Neural crest cell (in vitro differentiated cells): ENCODE results near the gene KYAT1. TPM values are rescaled to one million over a fixed set of nuclear protein-coding genes. Genes with fewer than 3 reads are reported as not detected.

Experiments
- DNase-seq: peaks from one replicate; pipeline ENCODE4 v3.0.0; 2021; ENCODE audit warnings: low read depth, mixed read lengths, low spot score
- H3K27ac Mint-ChIP-seq: one replicate; pipeline ENCODE4 v1.8.0; 2021; ENCODE audit warnings: mild to moderate bottlenecking, mixed read lengths; ENCODE audit not compliant: unreplicated experiment
- H3K27me3 Mint-ChIP-seq: 2 replicates; pipeline ENCODE4 v1.8.0; 2021; ENCODE audit warnings: low read depth, mild to moderate bottlenecking, mixed read lengths
- H3K36me3 Mint-ChIP-seq: 2 replicates; pipeline ENCODE4 v1.8.0; 2021; ENCODE audit warnings: low read depth, mild to moderate bottlenecking, mixed read lengths
- H3K4me1 Mint-ChIP-seq: 2 replicates; pipeline ENCODE4 v1.8.0; 2021; ENCODE audit warnings: mixed read lengths
- H3K4me3 Mint-ChIP-seq: one replicate; pipeline ENCODE4 v1.8.0; 2021; ENCODE audit warnings: mild to moderate bottlenecking, mixed read lengths
- H3K9me3 Mint-ChIP-seq: 2 replicates; pipeline ENCODE4 v1.8.0; 2021; ENCODE audit warnings: mixed read lengths
- CTCF ChIP-seq: fragments of 200-600 bp; sonication (generic); conservative IDR thresholded peaks from 2 replicates; pipeline ENCODE4 v1.5.0; 2021; ENCODE audit warnings: antibody characterized with exemption, mild to moderate bottlenecking
- total RNA-seq: library from RNA; stranded (reverse); gene quantifications from 2 replicates; pipeline ENCODE4 v1.2.1, GENCODE V29; 2021

KYAT1 gene
- total RNA-seq, 1 donor from 2014 or later, result 17.7 TPM

GRCh38 chr9:128899566-128900322, 18.0 kb upstream of the KYAT1 start:
- no peak for TF ChIP-seq CTCF
- DNase-seq, result no peak
- no peak overlapping the region for H3K4me3 Mint-ChIP-seq
- H3K27me3 Mint-ChIP-seq, result no peaks in the 10 kb centered on the region
- no peaks in the 10 kb centered on the region for H3K9me3 Mint-ChIP-seq
- peaks cover 4% of the 10 kb centered on the region for H3K36me3 Mint-ChIP-seq
- no peaks in the 10 kb centered on the region for H3K4me1 Mint-ChIP-seq
- no peak overlapping the region for H3K27ac Mint-ChIP-seq

GRCh38 chr9:128898845-128899565, 17.3 kb upstream of the KYAT1 start:
- H3K4me3 Mint-ChIP-seq, result no peak overlapping the region

GRCh38 chr9:128898382-128898781, 16.6 kb upstream of the KYAT1 start:
- no peak for TF ChIP-seq CTCF
- Mint-ChIP-seq H3K27ac (no peak overlapping the region), H3K27me3 (no peaks in the 10 kb centered on the region)

More at GRCh38 chr9:128898845-128899565, 17.3 kb upstream of the KYAT1 start:
- no peak for DNase-seq
- no peaks in the 10 kb centered on the region for H3K27me3 Mint-ChIP-seq
- H3K4me1 Mint-ChIP-seq, result no peaks in the 10 kb centered on the region
- no peak for TF ChIP-seq CTCF
- no peaks in the 10 kb centered on the region for H3K9me3 Mint-ChIP-seq
- H3K36me3 Mint-ChIP-seq, result peaks cover 4% of the 10 kb centered on the region
- no peak overlapping the region for H3K27ac Mint-ChIP-seq

GRCh38 chr9:128895556-128895955, 13.8 kb upstream of the KYAT1 start:
- no peak for TF ChIP-seq CTCF
- peaks cover 6% of the 10 kb centered on the region for H3K36me3 Mint-ChIP-seq
- no peaks in the 10 kb centered on the region for H3K4me1 Mint-ChIP-seq
- H3K27ac Mint-ChIP-seq, result no peak overlapping the region
- DNase-seq, result no peak
- H3K4me3 Mint-ChIP-seq, result no peak overlapping the region
- no peaks in the 10 kb centered on the region for H3K27me3 Mint-ChIP-seq
- H3K9me3 Mint-ChIP-seq, result no peaks in the 10 kb centered on the region

More at GRCh38 chr9:128898382-128898781, 16.6 kb upstream of the KYAT1 start:
- peaks cover 4% of the 10 kb centered on the region for H3K36me3 Mint-ChIP-seq
- H3K9me3 Mint-ChIP-seq, result no peaks in the 10 kb centered on the region
- no peaks in the 10 kb centered on the region for H3K4me1 Mint-ChIP-seq
- no peak overlapping the region for H3K4me3 Mint-ChIP-seq
- DNase-seq, result no peak

GRCh38 chr9:128894764-128895163, 13.0 kb upstream of the KYAT1 start:
- Mint-ChIP-seq H3K9me3 (no peaks in the 10 kb centered on the region), H3K27me3 (no peaks in the 10 kb centered on the region), H3K4me1 (no peaks in the 10 kb centered on the region), H3K27ac (no peak overlapping the region), H3K4me3 (no peak overlapping the region), H3K36me3 (peaks cover 6% of the 10 kb centered on the region)
- DNase-seq, result no peak
- no peak for TF ChIP-seq CTCF
